CD4-positive, alpha-beta T cell treated with Interleukin-15 for 1 hour (primary cell): Measurements from ENCODE around the gene XYLT1.

Experiments
- DNase-seq: peaks from one replicate; pipeline ENCODE4 v3.0.0-alpha.2; 2020

XYLT1 gene

GRCh38 chr16:17070882-17071592 is 399.7 kb downstream of the XYLT1 start:
- DNase-seq, result peak; percentile 90

GRCh38 chr16:17069681-17070080 is 401.1 kb downstream of the XYLT1 start:
- DNase-seq, result no peak

GRCh38 chr16:17068524-17068923 is 402.2 kb downstream of the XYLT1 start:
- no peak for DNase-seq

- no peak for DNase-seq
Observed at GRCh38 chr16:17067882-17068281, 402.9 kb downstream of the XYLT1 start.

GRCh38 chr16:17063201-17064139 is 407.3 kb downstream of the XYLT1 start:
- no peak for DNase-seq

- no peak for DNase-seq
Observed at GRCh38 chr16:17062676-17063075, 408.1 kb downstream of the XYLT1 start.

- DNase-seq, result no peak
Observed at GRCh38 chr16:17061326-17061725, 409.4 kb downstream of the XYLT1 start.

- no peak for DNase-seq
Observed at GRCh38 chr16:17058471-17058870, 412.3 kb downstream of the XYLT1 start.

GRCh38 chr16:17056666-17057065 is 414.1 kb downstream of the XYLT1 start:
- DNase-seq, result no peak

- no peak for DNase-seq
Observed at GRCh38 chr16:17053536-17054160, 417.1 kb downstream of the XYLT1 start.
